WTC11 (cell line): Measurements from ENCODE around the gene GAL. TPM values are rescaled to one million over a fixed set of nuclear protein-coding genes. Genes with fewer than 3 reads are reported as not detected.

Source experiments
- ATAC-seq: fragments of 200-7000 bp; cut with Tn5 transposase; 2 replicates; pipeline ENCODE4 v1.10.0; 2021; ENCODE audit warnings: mild to moderate bottlenecking, moderate library complexity
- CTCF ChIA-PET: fragments of 300-600 bp; sonication (Branson Sonifier 250); formaldehyde crosslinking; loops from one replicate; lab custom pipeline; 2021; ENCODE audit warnings: antibody characterized with exemption; lab: Charles Lee
- POLR2A ChIA-PET: fragments of 350-600 bp; sonication (Branson Sonifier 250); formaldehyde crosslinking; loops from one replicate; lab custom pipeline; 2021; ENCODE audit warnings: antibody characterized with exemption; lab: Charles Lee
- DNase-seq: peaks from one replicate; pipeline ENCODE4 v3.0.0; 2021; ENCODE audit warnings: low spot score
- H3K27ac Mint-ChIP-seq: 2 replicates; pipeline ENCODE4 v1.8.0; 2021; ENCODE audit warnings: mixed read lengths
- H3K27me3 Mint-ChIP-seq: 2 replicates; pipeline ENCODE4 v1.8.0; 2021; ENCODE audit warnings: low read depth, mild to moderate bottlenecking, moderate library complexity, mixed read lengths
- H3K36me3 Mint-ChIP-seq: 2 replicates; pipeline ENCODE4 v1.8.0; 2021; ENCODE audit warnings: mixed read lengths
- H3K4me1 Mint-ChIP-seq: 2 replicates; pipeline ENCODE4 v1.8.0; 2022; ENCODE audit warnings: mixed read lengths
- H3K4me3 Mint-ChIP-seq: 2 replicates; pipeline ENCODE4 v1.8.0; 2021; ENCODE audit warnings: mild to moderate bottlenecking, moderate library complexity, mixed read lengths
- H3K9me3 Mint-ChIP-seq: 2 replicates; pipeline ENCODE4 v1.8.0; 2021; ENCODE audit warnings: mixed read lengths
- ATF1 ChIP-seq: sonication (generic); formaldehyde crosslinking; IDR thresholded peaks from 2 replicates; pipeline ENCODE4 v1.8.1; 2023; ENCODE audit warnings: mild to moderate bottlenecking, moderate library complexity, missing genetic modification reagents
- EMX1 ChIP-seq: fragments of 250-450 bp; sonication (Bioruptor Pico); IDR thresholded peaks from 2 replicates; pipeline ENCODE4 v1.8.0; 2021; ENCODE audit warnings: mild to moderate bottlenecking
- ESRRA ChIP-seq: sonication (generic); formaldehyde crosslinking; IDR thresholded peaks from 2 replicates; pipeline ENCODE4 v1.8.1; 2022; ENCODE audit warnings: mild to moderate bottlenecking, missing genetic modification reagents, borderline replicate concordance
- FOXJ3 ChIP-seq: sonication (generic); formaldehyde crosslinking; IDR thresholded peaks from 2 replicates; pipeline ENCODE4 v1.9.0; 2021; ENCODE audit warnings: missing genetic modification reagents, mild to moderate bottlenecking, borderline replicate concordance
- GRHL2 ChIP-seq: fragments of 250-450 bp; sonication (Bioruptor Pico); IDR thresholded peaks from 2 replicates; pipeline ENCODE4 v1.8.0; 2022; ENCODE audit warnings: mild to moderate bottlenecking, moderate library complexity; ENCODE audit not compliant: insufficient replicate concordance, severe bottlenecking
- HMGA2 ChIP-seq: fragments of 250-450 bp; sonication (Bioruptor Pico); IDR thresholded peaks from 2 replicates; pipeline ENCODE4 v1.4.0; 2021; ENCODE audit warnings: mild to moderate bottlenecking, moderate library complexity
- JUN ChIP-seq: sonication (generic); formaldehyde crosslinking; IDR thresholded peaks from 2 replicates; pipeline ENCODE4 v1.8.0; 2023; ENCODE audit warnings: mild to moderate bottlenecking, missing genetic modification reagents
- MXD4 ChIP-seq: fragments of 250-450 bp; sonication (Bioruptor Pico); IDR thresholded peaks from 2 replicates; pipeline ENCODE4 v1.8.0; 2021; ENCODE audit warnings: mild to moderate bottlenecking, moderate library complexity, borderline replicate concordance
- NFATC4 ChIP-seq: fragments of 250-450 bp; sonication (Bioruptor Pico); IDR thresholded peaks from 2 replicates; pipeline ENCODE4 v1.9.0; 2021; ENCODE audit warnings: mild to moderate bottlenecking
- NFYB ChIP-seq: sonication (generic); formaldehyde crosslinking; conservative IDR thresholded peaks from 2 replicates; pipeline ENCODE4 v1.8.0; 2022; ENCODE audit warnings: low read depth, missing genetic modification reagents
- PRRX2 ChIP-seq: fragments of 250-450 bp; sonication (Bioruptor Pico); IDR thresholded peaks from 2 replicates; pipeline ENCODE4 v1.8.0; 2021; ENCODE audit warnings: mild to moderate bottlenecking
- RELA ChIP-seq: sonication (generic); formaldehyde crosslinking; IDR thresholded peaks from 2 replicates; pipeline ENCODE4 v1.8.1; 2022; ENCODE audit warnings: missing genetic modification reagents, mild to moderate bottlenecking, borderline replicate concordance
- RORB ChIP-seq: fragments of 250-450 bp; sonication (Bioruptor Pico); IDR thresholded peaks from 2 replicates; pipeline ENCODE4 v1.9.0; 2021; ENCODE audit warnings: mild to moderate bottlenecking
- TCF7 ChIP-seq: sonication (generic); formaldehyde crosslinking; IDR thresholded peaks from 2 replicates; pipeline ENCODE4 v1.8.0; 2022; ENCODE audit warnings: mild to moderate bottlenecking, low read depth, missing genetic modification reagents, moderate library complexity
- TEAD1 ChIP-seq: sonication (generic); formaldehyde crosslinking; IDR thresholded peaks from 2 replicates; pipeline ENCODE4 v1.8.0; 2022; ENCODE audit warnings: mild to moderate bottlenecking, missing genetic modification reagents
- TEAD4 ChIP-seq: sonication (generic); formaldehyde crosslinking; IDR thresholded peaks from 2 replicates; pipeline ENCODE4 v1.8.0; 2022; ENCODE audit warnings: mild to moderate bottlenecking, missing genetic modification reagents
- ZBTB21 ChIP-seq: sonication (generic); formaldehyde crosslinking; IDR thresholded peaks from 2 replicates; pipeline ENCODE4 v1.8.1; 2023; ENCODE audit warnings: mild to moderate bottlenecking, missing genetic modification reagents, borderline replicate concordance
- ZNF138 ChIP-seq: sonication (generic); formaldehyde crosslinking; conservative IDR thresholded peaks from 2 replicates; pipeline ENCODE4 v1.8.1; 2022; ENCODE audit warnings: mild to moderate bottlenecking, moderate library complexity, missing genetic modification reagents
- ZNF232 ChIP-seq: sonication (generic); formaldehyde crosslinking; IDR thresholded peaks from 2 replicates; pipeline ENCODE4 v1.8.0; 2022; ENCODE audit warnings: mild to moderate bottlenecking, missing genetic modification reagents
- ZNF263 ChIP-seq: sonication (generic); formaldehyde crosslinking; IDR thresholded peaks from 2 replicates; pipeline ENCODE4 v1.8.1; 2022; ENCODE audit warnings: low read depth, mild to moderate bottlenecking, moderate library complexity, missing genetic modification reagents
- total RNA-seq: library from RNA; stranded (reverse); gene quantifications from 3 replicates; pipeline ENCODE4 v1.2.3, GENCODE V29; 2021
- TF ChIP-seq, protein P1 (sequence below): sonication (generic); formaldehyde crosslinking; IDR thresholded peaks from 2 replicates; pipeline ENCODE4 v1.8.1; 2023; ENCODE audit warnings: mild to moderate bottlenecking, missing genetic modification reagents, moderate library complexity
- TF ChIP-seq, protein P2 (sequence below): fragments of 250-450 bp; sonication (Bioruptor Pico); IDR thresholded peaks from 2 replicates; pipeline ENCODE4 v1.9.0; 2021; ENCODE audit warnings: mild to moderate bottlenecking
- TF ChIP-seq, protein P3 (sequence below): fragments of 250-450 bp; sonication (Bioruptor Pico); IDR thresholded peaks from 2 replicates; pipeline ENCODE4 v1.8.0; 2021; ENCODE audit warnings: mild to moderate bottlenecking
- TF ChIP-seq, protein P4 (sequence below): sonication (generic); formaldehyde crosslinking; IDR thresholded peaks from 2 replicates; pipeline ENCODE4 v1.8.0; 2022; ENCODE audit warnings: mild to moderate bottlenecking, missing genetic modification reagents
- TF ChIP-seq, protein P5 (sequence below): fragments of 250-450 bp; sonication (Bioruptor Pico); IDR thresholded peaks from 2 replicates; pipeline ENCODE4 v1.9.0; 2021; ENCODE audit warnings: moderate library complexity, mild to moderate bottlenecking, inconsistent platforms, borderline replicate concordance
- TF ChIP-seq, protein P6 (sequence below): sonication (generic); formaldehyde crosslinking; conservative IDR thresholded peaks from 2 replicates; pipeline ENCODE4 v1.8.1; 2023; ENCODE audit warnings: mild to moderate bottlenecking, low read depth, missing genetic modification reagents, moderate library complexity

GAL gene
- total RNA-seq, 1 experiment from 2014 or later, result 102 TPM

DNA sequence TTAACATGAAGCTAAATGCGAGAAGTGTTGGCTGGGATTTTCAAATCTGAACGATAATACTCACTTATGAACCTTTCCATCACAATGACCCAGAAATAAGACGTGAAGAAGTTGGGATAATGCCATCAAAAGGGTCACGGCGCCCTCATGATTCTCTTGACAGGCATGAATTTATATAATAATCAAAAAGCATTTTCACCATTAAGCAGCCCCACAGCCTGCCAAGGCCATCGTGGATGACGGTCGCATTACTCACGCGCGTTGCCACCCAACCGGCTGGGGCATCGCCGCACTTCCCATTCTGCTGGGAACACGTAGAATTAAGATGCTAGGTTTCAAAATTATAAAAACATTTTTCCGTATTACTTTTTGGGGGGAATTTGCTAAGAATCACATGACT, 18.9 kb upstream of the GAL start:
- no peak for ATAC-seq
- peaks cover 18% of the 10 kb centered on the region for H3K9me3 Mint-ChIP-seq
- TF ChIP-seq NFYB (no peak), TEAD1 (CRISPR knock-in tag) (no peak), ESRRA (no peak), MXD4 (no peak), PRRX2 (CRISPR knock-in tag) (no peak), HMGA2 (CRISPR knock-in tag) (no peak), ZBTB21 (CRISPR knock-in tag) (no peak), JUN (CRISPR knock-in tag) (no peak), RELA (no peak), TEAD4 (CRISPR knock-in tag) (no peak), EMX1 (CRISPR knock-in tag) (no peak), ZNF263 (CRISPR knock-in tag) (no peak), TCF7 (CRISPR knock-in tag) (no peak), ZNF232 (CRISPR knock-in tag) (no peak), FOXJ3 (no peak)
- TF ChIP-seq, protein P1, sequence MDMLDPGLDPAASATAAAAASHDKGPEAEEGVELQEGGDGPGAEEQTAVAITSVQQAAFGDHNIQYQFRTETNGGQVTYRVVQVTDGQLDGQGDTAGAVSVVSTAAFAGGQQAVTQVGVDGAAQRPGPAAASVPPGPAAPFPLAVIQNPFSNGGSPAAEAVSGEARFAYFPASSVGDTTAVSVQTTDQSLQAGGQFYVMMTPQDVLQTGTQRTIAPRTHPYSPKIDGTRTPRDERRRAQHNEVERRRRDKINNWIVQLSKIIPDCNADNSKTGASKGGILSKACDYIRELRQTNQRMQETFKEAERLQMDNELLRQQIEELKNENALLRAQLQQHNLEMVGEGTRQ (CRISPR knock-in tag), result no peak
- TF ChIP-seq, protein P2, sequence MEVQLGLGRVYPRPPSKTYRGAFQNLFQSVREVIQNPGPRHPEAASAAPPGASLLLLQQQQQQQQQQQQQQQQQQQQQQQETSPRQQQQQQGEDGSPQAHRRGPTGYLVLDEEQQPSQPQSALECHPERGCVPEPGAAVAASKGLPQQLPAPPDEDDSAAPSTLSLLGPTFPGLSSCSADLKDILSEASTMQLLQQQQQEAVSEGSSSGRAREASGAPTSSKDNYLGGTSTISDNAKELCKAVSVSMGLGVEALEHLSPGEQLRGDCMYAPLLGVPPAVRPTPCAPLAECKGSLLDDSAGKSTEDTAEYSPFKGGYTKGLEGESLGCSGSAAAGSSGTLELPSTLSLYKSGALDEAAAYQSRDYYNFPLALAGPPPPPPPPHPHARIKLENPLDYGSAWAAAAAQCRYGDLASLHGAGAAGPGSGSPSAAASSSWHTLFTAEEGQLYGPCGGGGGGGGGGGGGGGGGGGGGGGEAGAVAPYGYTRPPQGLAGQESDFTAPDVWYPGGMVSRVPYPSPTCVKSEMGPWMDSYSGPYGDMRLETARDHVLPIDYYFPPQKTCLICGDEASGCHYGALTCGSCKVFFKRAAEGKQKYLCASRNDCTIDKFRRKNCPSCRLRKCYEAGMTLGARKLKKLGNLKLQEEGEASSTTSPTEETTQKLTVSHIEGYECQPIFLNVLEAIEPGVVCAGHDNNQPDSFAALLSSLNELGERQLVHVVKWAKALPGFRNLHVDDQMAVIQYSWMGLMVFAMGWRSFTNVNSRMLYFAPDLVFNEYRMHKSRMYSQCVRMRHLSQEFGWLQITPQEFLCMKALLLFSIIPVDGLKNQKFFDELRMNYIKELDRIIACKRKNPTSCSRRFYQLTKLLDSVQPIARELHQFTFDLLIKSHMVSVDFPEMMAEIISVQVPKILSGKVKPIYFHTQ (CRISPR knock-in tag), result no peak
- TF ChIP-seq, protein P3, sequence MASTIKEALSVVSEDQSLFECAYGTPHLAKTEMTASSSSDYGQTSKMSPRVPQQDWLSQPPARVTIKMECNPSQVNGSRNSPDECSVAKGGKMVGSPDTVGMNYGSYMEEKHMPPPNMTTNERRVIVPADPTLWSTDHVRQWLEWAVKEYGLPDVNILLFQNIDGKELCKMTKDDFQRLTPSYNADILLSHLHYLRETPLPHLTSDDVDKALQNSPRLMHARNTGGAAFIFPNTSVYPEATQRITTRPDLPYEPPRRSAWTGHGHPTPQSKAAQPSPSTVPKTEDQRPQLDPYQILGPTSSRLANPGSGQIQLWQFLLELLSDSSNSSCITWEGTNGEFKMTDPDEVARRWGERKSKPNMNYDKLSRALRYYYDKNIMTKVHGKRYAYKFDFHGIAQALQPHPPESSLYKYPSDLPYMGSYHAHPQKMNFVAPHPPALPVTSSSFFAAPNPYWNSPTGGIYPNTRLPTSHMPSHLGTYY (CRISPR knock-in tag), result no peak
- TF ChIP-seq, protein P4, sequence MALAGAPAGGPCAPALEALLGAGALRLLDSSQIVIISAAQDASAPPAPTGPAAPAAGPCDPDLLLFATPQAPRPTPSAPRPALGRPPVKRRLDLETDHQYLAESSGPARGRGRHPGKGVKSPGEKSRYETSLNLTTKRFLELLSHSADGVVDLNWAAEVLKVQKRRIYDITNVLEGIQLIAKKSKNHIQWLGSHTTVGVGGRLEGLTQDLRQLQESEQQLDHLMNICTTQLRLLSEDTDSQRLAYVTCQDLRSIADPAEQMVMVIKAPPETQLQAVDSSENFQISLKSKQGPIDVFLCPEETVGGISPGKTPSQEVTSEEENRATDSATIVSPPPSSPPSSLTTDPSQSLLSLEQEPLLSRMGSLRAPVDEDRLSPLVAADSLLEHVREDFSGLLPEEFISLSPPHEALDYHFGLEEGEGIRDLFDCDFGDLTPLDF (CRISPR knock-in tag), result no peak
- H3K27ac Mint-ChIP-seq, result no peak overlapping the region
- no peak overlapping the region for H3K4me3 Mint-ChIP-seq
- H3K36me3 Mint-ChIP-seq, result peaks cover 11% of the 10 kb centered on the region; the same call in 1 of the 2 replicates
- H3K4me1 Mint-ChIP-seq, result peaks cover 7% of the 10 kb centered on the region
- no peak for DNase-seq
- no peaks in the 10 kb centered on the region for H3K27me3 Mint-ChIP-seq
- POLR2A ChIA-PET, result no interaction called here
- CTCF ChIA-PET, result no interaction called here

DNA sequence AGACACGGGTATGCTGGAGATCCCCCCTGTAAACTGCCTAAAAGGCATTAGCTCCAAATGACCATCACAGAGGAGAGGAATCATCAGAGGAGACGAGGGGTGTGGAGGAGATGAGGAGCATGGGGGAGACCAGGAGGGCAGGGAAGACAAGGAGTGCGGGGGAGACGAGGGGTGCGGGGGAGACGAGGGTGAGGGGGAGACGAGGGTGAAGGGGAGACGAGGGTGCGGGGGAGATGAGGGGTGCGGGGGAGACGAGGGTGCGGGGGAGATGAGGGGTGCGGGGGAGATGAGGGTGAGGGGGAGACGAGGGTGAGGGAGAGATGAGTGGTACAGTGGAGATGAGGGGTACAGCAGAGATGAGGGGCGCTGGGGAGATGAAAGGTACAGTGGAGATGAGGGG, 17.5 kb upstream of the GAL start:
- peaks cover 7% of the 10 kb centered on the region for H3K4me1 Mint-ChIP-seq
- TF ChIP-seq, protein P5, sequence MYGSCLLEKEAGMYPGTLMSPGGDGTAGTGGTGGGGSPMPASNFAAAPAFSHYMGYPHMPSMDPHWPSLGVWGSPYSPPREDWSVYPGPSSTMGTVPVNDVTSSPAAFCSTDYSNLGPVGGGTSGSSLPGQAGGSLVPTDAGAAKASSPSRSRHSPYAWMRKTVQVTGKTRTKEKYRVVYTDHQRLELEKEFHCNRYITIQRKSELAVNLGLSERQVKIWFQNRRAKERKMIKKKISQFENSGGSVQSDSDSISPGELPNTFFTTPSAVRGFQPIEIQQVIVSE (CRISPR knock-in tag), result no peak
- TF ChIP-seq ATF1, result no peak
- no peak for TF ChIP-seq GRHL2 (CRISPR knock-in tag)
- TF ChIP-seq, protein P6, sequence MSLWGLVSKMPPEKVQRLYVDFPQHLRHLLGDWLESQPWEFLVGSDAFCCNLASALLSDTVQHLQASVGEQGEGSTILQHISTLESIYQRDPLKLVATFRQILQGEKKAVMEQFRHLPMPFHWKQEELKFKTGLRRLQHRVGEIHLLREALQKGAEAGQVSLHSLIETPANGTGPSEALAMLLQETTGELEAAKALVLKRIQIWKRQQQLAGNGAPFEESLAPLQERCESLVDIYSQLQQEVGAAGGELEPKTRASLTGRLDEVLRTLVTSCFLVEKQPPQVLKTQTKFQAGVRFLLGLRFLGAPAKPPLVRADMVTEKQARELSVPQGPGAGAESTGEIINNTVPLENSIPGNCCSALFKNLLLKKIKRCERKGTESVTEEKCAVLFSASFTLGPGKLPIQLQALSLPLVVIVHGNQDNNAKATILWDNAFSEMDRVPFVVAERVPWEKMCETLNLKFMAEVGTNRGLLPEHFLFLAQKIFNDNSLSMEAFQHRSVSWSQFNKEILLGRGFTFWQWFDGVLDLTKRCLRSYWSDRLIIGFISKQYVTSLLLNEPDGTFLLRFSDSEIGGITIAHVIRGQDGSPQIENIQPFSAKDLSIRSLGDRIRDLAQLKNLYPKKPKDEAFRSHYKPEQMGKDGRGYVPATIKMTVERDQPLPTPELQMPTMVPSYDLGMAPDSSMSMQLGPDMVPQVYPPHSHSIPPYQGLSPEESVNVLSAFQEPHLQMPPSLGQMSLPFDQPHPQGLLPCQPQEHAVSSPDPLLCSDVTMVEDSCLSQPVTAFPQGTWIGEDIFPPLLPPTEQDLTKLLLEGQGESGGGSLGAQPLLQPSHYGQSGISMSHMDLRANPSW, result no peak
- TF ChIP-seq NFYB, result no peak
- no peak for TF ChIP-seq EMX1 (CRISPR knock-in tag)
- no peak for TF ChIP-seq ZNF138 (CRISPR knock-in tag)
- TF ChIP-seq NFATC4 (CRISPR knock-in tag), result no peak
- TF ChIP-seq RORB (CRISPR knock-in tag), result no peak
- no peak for TF ChIP-seq TCF7 (CRISPR knock-in tag)

More for the DNA sequence above, 17.5 kb upstream of the GAL start:
- DNase-seq (no peak), ATAC-seq (no peak)
- ChIA-PET POLR2A (no interaction called here), CTCF (no interaction called here)
- Mint-ChIP-seq H3K27ac (no peak overlapping the region), H3K4me3 (no peak overlapping the region), H3K36me3 (peaks cover 11% of the 10 kb centered on the region; the same call in 1 of the 2 replicates), H3K9me3 (peaks cover 18% of the 10 kb centered on the region), H3K27me3 (no peaks in the 10 kb centered on the region)
